BLaER1 treated with 17β-estradiol and CSF1 and Interleukin-3, amounts not matched to agents 10 nM and 100 nM (cell line): ENCODE results near the gene A4GNT.
A peak's percentile ranks its signal among the peaks of the same experiment; 100 is the strongest.
"Not testable (repeated sequence)": the region's sequence is repeated elsewhere in the genome, so short reads cannot be mapped to it uniquely, and the experiment has no call there.

Source experiments
- H3K27ac ChIP-seq, 11 experiments: shearing (Covaris generic); formaldehyde crosslinking; 2 replicates each; pipeline ENCODE4 v1.8.1; 2022
- H3K27me3 ChIP-seq, 11 experiments: shearing (Covaris generic); formaldehyde crosslinking; 2 replicates each; pipeline ENCODE4 v1.8.1; 2022
- H3K36me3 ChIP-seq, 11 experiments: shearing (Covaris generic); formaldehyde crosslinking; 2 replicates each; pipeline ENCODE4 v1.8.1; 2022
- H3K4me1 ChIP-seq, 10 experiments: shearing (Covaris generic); formaldehyde crosslinking; 2 replicates each; pipeline ENCODE4 v1.8.1; 2022
- H3K4me2 ChIP-seq, 11 experiments: shearing (Covaris generic); formaldehyde crosslinking; 2 replicates each; pipeline ENCODE4 v1.8.1; 2022
- H3K4me3 ChIP-seq, 10 experiments: shearing (Covaris generic); formaldehyde crosslinking; 2 replicates each; pipeline ENCODE4 v1.8.1; 2022
- H3K9ac ChIP-seq, 11 experiments: shearing (Covaris generic); formaldehyde crosslinking; 2 replicates each; pipeline ENCODE4 v1.8.1; 2022
- H3K9me3 ChIP-seq, 11 experiments: shearing (Covaris generic); formaldehyde crosslinking; replicated peaks in 1 of 11; 2 replicates each; pipeline ENCODE4 v1.8.1; 2022
- H4K20me1 ChIP-seq, 11 experiments: shearing (Covaris generic); formaldehyde crosslinking; 2 replicates each; pipeline ENCODE4 v1.8.1; 2022
- Cebpa-rat ChIP-seq, 11 experiments: shearing (Covaris generic); IDR thresholded peaks; 2 replicates each; pipeline ENCODE4 v1.8.1; 2022

A4GNT gene

GRCh38 chr3:138113326-138113725 lies 18.9 kb downstream of the A4GNT start:
- 0 out of 22 replicates have a peak overlapping the region, but pooled peaks of 1 of the 11 experiments have one; percentile 9 for H3K4me2 ChIP-seq

GRCh38 chr3:138112362-138112761 lies 19.8 kb downstream of the A4GNT start:
- Histone ChIP-seq H3K9me3 (no peaks in the 10 kb centered on the region), H3K4me1 (peaks cover 0 to 14% (median 7%) of the 10 kb centered on the region in 10 experiments; a peak in 15 of 20 replicates), H3K27ac (no peak overlapping the region), H4K20me1 (no peaks in the 10 kb centered on the region; a peak in 1 of 22 replicates), H3K4me3 (no peak overlapping the region), H3K36me3 (no peaks in the 10 kb centered on the region), H3K4me2 (no peak overlapping the region), H3K27me3 (peaks cover 18 to 34% (median 31%) of the 10 kb centered on the region in 11 experiments), H3K9ac (no peak overlapping the region)
- TF ChIP-seq Cebpa-rat (IDR thresholded peaks at IDR 0.05), result no peak

More at GRCh38 chr3:138113326-138113725, 18.9 kb downstream of the A4GNT start:
- Histone ChIP-seq H3K36me3 (no peaks in the 10 kb centered on the region), H3K9ac (no peak overlapping the region), H3K9me3 (no peaks in the 10 kb centered on the region), H3K27me3 (peaks cover 18 to 36% (median 31%) of the 10 kb centered on the region in 11 experiments), H4K20me1 (no peaks in the 10 kb centered on the region; a peak in 1 of 22 replicates), H3K4me3 (no peak overlapping the region), H3K27ac (no peak overlapping the region), H3K4me1 (peaks cover 0 to 14% (median 7%) of the 10 kb centered on the region in 10 experiments; a peak in 15 of 20 replicates)
- TF ChIP-seq Cebpa-rat (IDR thresholded peaks at IDR 0.05), result no peak

- no peaks in the 10 kb centered on the region for H3K9me3 ChIP-seq
- H3K36me3 ChIP-seq, result no peaks in the 10 kb centered on the region
- H3K4me2 ChIP-seq, result no peak overlapping the region
- no peaks in the 10 kb centered on the region for H4K20me1 ChIP-seq
- H3K9ac ChIP-seq, result no peak overlapping the region
- H3K27me3 ChIP-seq, result no peaks in the 10 kb centered on the region
- H3K4me3 ChIP-seq, result no peak overlapping the region
- no peaks in the 10 kb centered on the region for H3K4me1 ChIP-seq
- no peak overlapping the region for H3K27ac ChIP-seq
- TF ChIP-seq Cebpa-rat (IDR thresholded peaks at IDR 0.05), result no peak
Measured at GRCh38 chr3:138105598-138105997, 26.6 kb downstream of the A4GNT start.

GRCh38 chr3:138103466-138103865 lies 28.7 kb downstream of the A4GNT start:
- Histone ChIP-seq H3K4me1 (no peaks in the 10 kb centered on the region), H3K4me3 (no peak overlapping the region), H3K27me3 (no peaks in the 10 kb centered on the region), H3K9me3 (no peaks in the 10 kb centered on the region), H4K20me1 (no peaks in the 10 kb centered on the region), H3K4me2 (no peak overlapping the region), H3K9ac (no peak overlapping the region), H3K27ac (no peak overlapping the region), H3K36me3 (no peaks in the 10 kb centered on the region)
- no peak for TF ChIP-seq Cebpa-rat (IDR thresholded peaks at IDR 0.05)

GRCh38 chr3:138101351-138101940 lies 30.7 kb downstream of the A4GNT start:
- not testable (repeated sequence) for H3K9ac ChIP-seq, H3K4me1 ChIP-seq, H3K36me3 ChIP-seq, H4K20me1 ChIP-seq, H3K4me3 ChIP-seq, H3K27me3 ChIP-seq, H3K9me3 ChIP-seq, H3K4me2 ChIP-seq, H3K27ac ChIP-seq

GRCh38 chr3:138099417-138099816 lies 32.8 kb downstream of the A4GNT start:
- Histone ChIP-seq H3K9me3 (no peaks in the 10 kb centered on the region), H4K20me1 (no peaks in the 10 kb centered on the region), H3K4me1 (no peaks in the 10 kb centered on the region), H3K4me2 (no peak overlapping the region), H3K4me3 (no peak overlapping the region), H3K27ac (no peak overlapping the region), H3K27me3 (no peaks in the 10 kb centered on the region), H3K36me3 (no peaks in the 10 kb centered on the region), H3K9ac (no peak overlapping the region)
- no peak for TF ChIP-seq Cebpa-rat (IDR thresholded peaks at IDR 0.05)

GRCh38 chr3:138097192-138098172 lies 34.7 kb downstream of the A4GNT start:
- Histone ChIP-seq H3K27ac (no peak overlapping the region), H3K9me3 (peaks cover 9 to 14% (median 12%) of the 10 kb centered on the region in 11 experiments; a peak in 19 of 22 replicates), H4K20me1 (no peaks in the 10 kb centered on the region), H3K4me3 (no peak overlapping the region), H3K36me3 (no peaks in the 10 kb centered on the region), H3K27me3 (no peaks in the 10 kb centered on the region), H3K4me1 (no peaks in the 10 kb centered on the region), H3K9ac (no peak overlapping the region), H3K4me2 (no peak overlapping the region)
- no peak for TF ChIP-seq Cebpa-rat (IDR thresholded peaks at IDR 0.05)

GRCh38 chr3:138093721-138094120 lies 38.5 kb downstream of the A4GNT start:
- Histone ChIP-seq H3K4me2 (no peak overlapping the region), H3K27me3 (no peaks in the 10 kb centered on the region), H3K27ac (no peak overlapping the region), H3K36me3 (no peaks in the 10 kb centered on the region), H3K4me1 (no peaks in the 10 kb centered on the region), H3K9me3 (peaks cover 10 to 17% (median 12%) of the 10 kb centered on the region in 11 experiments; a peak in 19 of 22 replicates), H4K20me1 (no peaks in the 10 kb centered on the region), H3K9ac (no peak overlapping the region), H3K4me3 (no peak overlapping the region)
- TF ChIP-seq Cebpa-rat (IDR thresholded peaks at IDR 0.05), result no peak

- H3K27ac ChIP-seq, result no peak overlapping the region
- peaks cover 10 to 17% (median 12%) of the 10 kb centered on the region in 11 experiments; a peak in 19 of 22 replicates for H3K9me3 ChIP-seq
- no peaks in the 10 kb centered on the region for H3K4me1 ChIP-seq
- H4K20me1 ChIP-seq, result no peaks in the 10 kb centered on the region; a peak in 1 of 22 replicates
- H3K27me3 ChIP-seq, result no peaks in the 10 kb centered on the region
- H3K4me2 ChIP-seq, result no peak overlapping the region
- no peak overlapping the region for H3K9ac ChIP-seq
- TF ChIP-seq Cebpa-rat (IDR thresholded peaks at IDR 0.05), result no peak
- no peaks in the 10 kb centered on the region for H3K36me3 ChIP-seq
- no peak overlapping the region for H3K4me3 ChIP-seq
Measured at GRCh38 chr3:138092023-138092422, 40.2 kb downstream of the A4GNT start.
